ENCODE results near the gene HOXC4.
A peak's percentile ranks its signal among the peaks of the same experiment; 100 is the strongest.

Gene HOXC4

DNA sequence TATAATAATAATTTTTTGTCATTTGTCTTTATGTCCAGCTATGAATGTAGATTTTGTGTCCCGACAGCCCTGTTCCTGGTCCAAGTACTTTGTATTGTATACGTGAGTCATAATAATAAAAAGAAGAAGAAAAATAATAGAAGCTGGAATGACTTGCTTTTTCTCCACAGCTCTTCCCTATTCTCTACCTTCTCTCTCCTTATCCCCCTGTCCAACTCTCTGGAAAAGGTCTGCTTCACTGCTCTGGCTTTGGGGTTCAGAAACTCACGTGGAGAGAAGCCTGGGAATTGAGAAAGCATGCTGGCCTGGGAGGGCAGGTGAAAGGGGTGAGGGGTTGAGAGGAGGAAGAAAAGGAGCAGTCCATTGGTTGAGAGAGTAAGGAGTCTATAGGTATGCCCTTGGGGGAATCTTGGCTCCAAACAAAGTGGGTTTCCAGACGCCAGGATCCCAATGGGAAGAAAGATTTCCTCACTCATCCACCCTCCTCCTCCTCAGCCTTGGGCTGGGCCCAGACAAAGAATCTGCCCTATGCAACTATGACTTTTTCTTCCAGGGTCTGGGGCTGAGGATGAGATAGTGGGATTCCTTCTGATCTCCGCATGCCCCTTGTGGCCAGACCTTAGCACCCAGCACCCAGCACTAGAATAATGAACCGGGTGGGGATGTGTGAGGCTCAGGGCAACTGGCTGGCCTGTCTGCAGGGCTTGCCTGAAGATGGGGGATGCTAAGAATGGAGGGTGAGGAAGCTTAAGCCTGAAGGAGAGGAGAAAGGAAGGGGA lies 40.8 kb upstream of the HOXC4 start:
- Histone ChIP-seq H3K4me1 (no peaks in the 10 kb centered on the region), H2AFZ (no peak overlapping the region), H3K9ac (no peak overlapping the region), H3K79me2 (no peaks in the 10 kb centered on the region), H3K36me3 (ENCODE audit: control insufficient read depth, insufficient read depth, low read length) (no peaks in the 10 kb centered on the region), H3K4me2 (ENCODE audit: low read length) (no peak overlapping the region), H3K27ac (no peak overlapping the region), H3K9me3 (ENCODE audit: control insufficient read depth, low read length) (no peaks in the 10 kb centered on the region), H3K27me3 (ENCODE audit: control insufficient read depth, insufficient read depth, low read length) (peaks cover 20% of the 10 kb centered on the region), H3K4me3 (ENCODE audit: low read depth, low read length) (no peak overlapping the region)
- TF ChIP-seq CTCF (IDR thresholded peaks at IDR 0.05): no peak

DNA sequence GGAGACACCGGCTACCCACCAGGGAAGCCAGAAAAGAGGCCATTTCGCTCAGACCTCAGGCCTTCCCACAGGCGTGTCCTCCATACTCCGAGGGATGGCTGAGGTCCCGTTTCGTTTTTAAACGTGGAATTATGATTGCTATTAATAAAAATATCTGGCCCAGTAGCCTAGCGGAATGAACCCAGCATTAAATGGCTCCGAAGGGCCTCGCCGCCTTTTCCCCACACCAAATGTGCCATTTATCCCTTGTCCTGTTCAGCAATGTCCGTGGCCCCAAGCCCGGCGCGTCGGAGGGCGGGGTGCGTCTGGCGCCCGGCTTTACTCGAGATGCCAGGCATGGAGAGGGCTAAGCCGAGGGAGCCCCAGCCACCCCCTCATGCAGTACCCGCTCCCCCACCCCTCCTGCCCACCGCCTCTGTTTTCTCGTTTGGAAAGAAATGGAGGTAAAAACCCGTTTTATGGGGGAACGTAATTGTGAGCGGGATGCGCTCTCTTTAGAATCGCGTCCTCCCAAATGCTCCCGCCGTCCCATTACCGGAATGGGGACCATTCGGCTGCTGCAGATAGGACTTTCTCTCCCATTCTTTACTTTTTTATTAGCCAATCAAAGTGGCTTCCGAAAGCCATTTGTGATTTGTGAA lies 39.1 kb upstream of the HOXC4 start:
- Histone ChIP-seq H3K27ac (no peak overlapping the region), H3K4me3 (ENCODE audit: low read depth, low read length) (no peak overlapping the region), H3K9ac (no peak overlapping the region)

GRCh38 chr12:54015018-54015931 lies 38.4 kb upstream of the HOXC4 start:
- Histone ChIP-seq H3K9ac (no peak overlapping the region), H3K27me3 (ENCODE audit: control insufficient read depth, insufficient read depth, low read length) (peaks cover 15% of the 10 kb centered on the region), H3K4me2 (ENCODE audit: low read length) (no peak overlapping the region), H2AFZ (no peak overlapping the region), H3K9me3 (ENCODE audit: control insufficient read depth, low read length) (no peaks in the 10 kb centered on the region), H3K79me2 (no peaks in the 10 kb centered on the region), H3K4me1 (no peaks in the 10 kb centered on the region), H3K27ac (no peak overlapping the region), H3K4me3 (ENCODE audit: low read depth, low read length) (no peak overlapping the region), H3K36me3 (ENCODE audit: control insufficient read depth, insufficient read depth, low read length) (no peaks in the 10 kb centered on the region)
- TF ChIP-seq CTCF (IDR thresholded peaks at IDR 0.05): no peak

More for the DNA sequence above, 39.1 kb upstream of the HOXC4 start:
- Histone ChIP-seq H3K36me3 (ENCODE audit: control insufficient read depth, insufficient read depth, low read length) (no peaks in the 10 kb centered on the region), H3K9me3 (ENCODE audit: control insufficient read depth, low read length) (no peaks in the 10 kb centered on the region), H3K4me2 (ENCODE audit: low read length) (peak overlapping the region; percentile 19), H3K79me2 (no peaks in the 10 kb centered on the region), H3K27me3 (ENCODE audit: control insufficient read depth, insufficient read depth, low read length) (peaks cover 18% of the 10 kb centered on the region), H2AFZ (no peak overlapping the region), H3K4me1 (no peaks in the 10 kb centered on the region)
- no peak for TF ChIP-seq CTCF (IDR thresholded peaks at IDR 0.05)

GRCh38 chr12:54016051-54016450 lies 37.6 kb upstream of the HOXC4 start:
- H3K27me3 ChIP-seq (ENCODE audit: control insufficient read depth, insufficient read depth, low read length): peaks cover 15% of the 10 kb centered on the region
- H3K36me3 ChIP-seq (ENCODE audit: control insufficient read depth, insufficient read depth, low read length): no peaks in the 10 kb centered on the region
- no peak overlapping the region for H2AFZ ChIP-seq
- H3K27ac ChIP-seq: no peak overlapping the region
- H3K4me2 ChIP-seq (ENCODE audit: low read length): no peak overlapping the region
- no peaks in the 10 kb centered on the region for H3K4me1 ChIP-seq
- no peaks in the 10 kb centered on the region for H3K79me2 ChIP-seq
- no peak overlapping the region for H3K9ac ChIP-seq
- TF ChIP-seq CTCF (IDR thresholded peaks at IDR 0.05): no peak
- no peak overlapping the region for H3K4me3 ChIP-seq (ENCODE audit: low read depth, low read length)
- no peaks in the 10 kb centered on the region for H3K9me3 ChIP-seq (ENCODE audit: control insufficient read depth, low read length)

Data from parathyroid adenoma (tissue), 2 donors.